GM23248 (cell line): Measurements from ENCODE around the gene SSR4.
"Not testable (repeated sequence)": the region's sequence is repeated elsewhere in the genome, so short reads cannot be mapped to it uniquely, and the experiment has no call there.

Source experiments
- EZH2 ChIP-seq: fragments of 200-600 bp; sonication (generic); IDR thresholded peaks from 2 replicates; pipeline ENCODE4 v1.6.1; 2018; ENCODE audit warnings: antibody characterized with exemption, mild to moderate bottlenecking; ENCODE audit not compliant: insufficient read depth, poor library complexity, severe bottlenecking
- EZH2phosphoT487 ChIP-seq: fragments of 200-600 bp; sonication (generic); IDR thresholded peaks from 2 replicates; pipeline ENCODE4 v1.6.1; 2018; ENCODE audit warnings: antibody characterized with exemption, moderate library complexity, mild to moderate bottlenecking, low read depth; ENCODE audit not compliant: insufficient read depth

GRCh38 chrX:153749017-153749416 is 45.5 kb upstream of the SSR4 start:
- not testable (repeated sequence) for TF ChIP-seq EZH2, EZH2phosphoT487
